IMR-90 (cell line): ENCODE data around the gene CATSPERZ. TPM values are rescaled to one million over a fixed set of nuclear protein-coding genes. Genes with fewer than 3 reads are reported as not detected.

Experiments
- ATAC-seq: fragments of 200-7000 bp; cut with Tn5 transposase; 2 replicates; pipeline ENCODE4 v1.9.1; 2020; ENCODE audit warnings: low read depth, mild to moderate bottlenecking, moderate library complexity
- BruUV-seq: library from RNA; stranded (reverse); fragments of 400-500 nt; replicated peaks from 2 replicates; lab custom pipeline; 2021; lab: Mats Ljungman, UMichigan
- CTCF ChIA-PET: fragments of 300-600 bp; formaldehyde crosslinking; extraction: SDS; loops from one replicate; lab custom pipeline; 2021; ENCODE audit warnings: antibody characterized with exemption; lab: Yijun Ruan, JAX
- POLR2A ChIA-PET: fragments of 300-600 bp; sonication (Branson Sonifier 250); formaldehyde crosslinking; loops from one replicate; lab custom pipeline; 2022; ENCODE audit warnings: antibody characterized with exemption; ENCODE audit not compliant: unreplicated experiment; lab: Charles Lee
- DNase-seq: peaks from one replicate; pipeline ENCODE4 v3.0.0; 2013
- H2AFZ ChIP-seq: replicated peaks from 2 replicates; pipeline ENCODE3; 2013; ENCODE audit warnings: low read length, mild to moderate bottlenecking; ENCODE audit not compliant: poor library complexity
- H2AK5ac ChIP-seq: 2 replicates; pipeline ENCODE4 v1.6.1; 2013; ENCODE audit warnings: low read depth, low read length, inconsistent platforms
- H2AK9ac ChIP-seq: replicated peaks from 2 replicates; pipeline ENCODE3; 2013; ENCODE audit warnings: mild to moderate bottlenecking, low read depth, low read length, moderate library complexity; ENCODE audit not compliant: poor library complexity
- H2BK120ac ChIP-seq: 2 replicates; pipeline ENCODE4 v1.6.1; 2013; ENCODE audit warnings: low read depth, low read length, inconsistent platforms
- H2BK15ac ChIP-seq: 3 replicates; pipeline ENCODE4 v1.6.1; 2013; ENCODE audit warnings: low read depth, low read length, inconsistent platforms
- H2BK20ac ChIP-seq: 2 replicates; pipeline ENCODE4 v1.6.1; 2013; ENCODE audit warnings: low read depth, mild to moderate bottlenecking, inconsistent platforms, low read length, moderate library complexity
- H2BK5ac ChIP-seq: 2 replicates; pipeline ENCODE4 v1.6.1; 2013; ENCODE audit warnings: mild to moderate bottlenecking, low read depth, low read length, inconsistent platforms; ENCODE audit not compliant: poor library complexity, severe bottlenecking
- H3K14ac ChIP-seq: replicated peaks from 2 replicates; pipeline ENCODE4 v1.6.1; 2013; ENCODE audit warnings: low read depth, low read length, inconsistent platforms
- H3K18ac ChIP-seq: 2 replicates; pipeline ENCODE4 v1.6.1; 2013; ENCODE audit warnings: low read depth, low read length, control low read depth
- H3K23ac ChIP-seq: 2 replicates; pipeline ENCODE4 v1.6.1; 2013; ENCODE audit warnings: low read depth, low read length, inconsistent platforms
- H3K27ac ChIP-seq: 2 replicates; pipeline ENCODE4 v1.5.1; 2013; ENCODE audit warnings: mild to moderate bottlenecking, control low read depth, low read length; ENCODE audit not compliant: insufficient read depth
- H3K27me3 ChIP-seq: 2 replicates; pipeline ENCODE4 v1.6.1; 2013; ENCODE audit warnings: low read length; ENCODE audit not compliant: control insufficient read depth, insufficient read depth
- H3K36me3 ChIP-seq: 2 replicates; pipeline ENCODE4 v1.6.1; 2013; ENCODE audit warnings: low read length, mixed read lengths; ENCODE audit not compliant: control insufficient read depth, insufficient read depth
- H3K4ac ChIP-seq: 2 replicates; pipeline ENCODE4 v1.6.1; 2013; ENCODE audit warnings: low read depth, low read length, inconsistent platforms
- H3K4me1 ChIP-seq: 2 replicates; pipeline ENCODE4 v1.6.1; 2013; ENCODE audit warnings: low read length, mixed read lengths; ENCODE audit not compliant: control insufficient read depth, insufficient read depth
- H3K4me2 ChIP-seq: 2 replicates; pipeline ENCODE4 v1.6.1; 2013; ENCODE audit warnings: low read depth, mild to moderate bottlenecking, control low read depth, low read length, moderate library complexity
- H3K4me3 ChIP-seq: 2 replicates; pipeline ENCODE4 v1.5.1; 2013; ENCODE audit warnings: low read depth, mild to moderate bottlenecking, control low read depth, low read length, moderate library complexity; ENCODE audit not compliant: insufficient read depth
- H3K56ac ChIP-seq: 2 replicates; pipeline ENCODE4 v1.6.1; 2013; ENCODE audit warnings: low read length, inconsistent platforms; ENCODE audit not compliant: insufficient read depth; ENCODE audit errors: extremely low read depth
- H3K79me1 ChIP-seq, 2 experiments: 2 replicates each; pipeline ENCODE4 v1.6.1; 2013; ENCODE audit warnings: low read length in 2 of 2, inconsistent platforms in 1 of 2, low read depth in 1 of 2
- H3K9ac ChIP-seq: 2 replicates; pipeline ENCODE4 v1.6.1; 2013; ENCODE audit warnings: low read depth, low read length, control low read depth
- H3K9me1 ChIP-seq: 2 replicates; pipeline ENCODE4 v1.6.1; 2013; ENCODE audit warnings: low read length, inconsistent platforms; ENCODE audit not compliant: insufficient read depth
- H3K9me3 ChIP-seq: 2 replicates; pipeline ENCODE4 v1.6.1; 2013; ENCODE audit warnings: low read length; ENCODE audit not compliant: control insufficient read depth, insufficient read depth
- H4K20me1 ChIP-seq: 2 replicates; pipeline ENCODE4 v1.6.1; 2013; ENCODE audit warnings: low read length, inconsistent platforms; ENCODE audit not compliant: insufficient read depth
- H4K5ac ChIP-seq: 2 replicates; pipeline ENCODE4 v1.6.1; 2013; ENCODE audit warnings: mild to moderate bottlenecking, low read depth, low read length, control low read depth
- H4K8ac ChIP-seq, 2 experiments: 2 replicates each; pipeline ENCODE4 v1.6.1; 2013; ENCODE audit warnings: low read depth in 2 of 2, low read length in 2 of 2, control low read depth in 1 of 2, inconsistent platforms in 1 of 2
- H4K91ac ChIP-seq: 2 replicates; pipeline ENCODE4 v1.6.1; 2013; ENCODE audit warnings: low read depth, low read length, inconsistent platforms; ENCODE audit not compliant: insufficient read depth
- BHLHE40 ChIP-seq: fragments of 150-350 bp; IDR thresholded peaks from 2 replicates; pipeline ENCODE4 v1.6.1; 2016; ENCODE audit warnings: mild to moderate bottlenecking, low read depth, low read length
- ELK1 ChIP-seq: fragments of 150-350 bp; IDR thresholded peaks from 2 replicates; pipeline ENCODE4 v1.6.1; 2016; ENCODE audit warnings: low read depth, mild to moderate bottlenecking, low read length, moderate library complexity, borderline replicate concordance
- WGBS, 2 experiments: methylation state at CpG; one replicate each; pipeline versions ENCODE4 v1.1.5 to v1.1.7; 2013; ENCODE audit warnings: missing lambda C conversion rate in 2 of 2; ENCODE audit not compliant: insufficient read length in 1 of 2; ENCODE audit errors: extremely low coverage in 2 of 2; 5-methylcytosine and 5-hydroxymethylcytosine counted together
- dilution Hi-C: fragments of 300-500 bp; cut with HindIII; formaldehyde crosslinking; loops from one replicate; pipeline ENCODE4 v1.14.3; 2018; ENCODE audit warnings: low sequenced_read_pairs; ENCODE audit not compliant: unreplicated experiment
- in situ Hi-C: fragments of 300-500 bp; cut with MboI; formaldehyde crosslinking; loops from 3 replicates; pipeline ENCODE4 v1.14.3; 2019; ENCODE audit warnings: low sequenced_read_pairs, inconsistent platforms, mixed read lengths
- intact Hi-C: fragments of 100-400 bp; cut with micrococcal nuclease; formaldehyde crosslinking; loops from 2 replicates; pipeline ENCODE4 v1.10.0; 2022
- polyA plus RNA-seq, 3 experiments: library from polyadenylated mRNA; depleted of rRNA; stranded (reverse); fragments of >200 nt; gene quantifications; 2 replicates each; pipeline ENCODE4 v1.2.3, GENCODE V29; 2012; ENCODE audit warnings: low replicate concordance in 1 of 3
- total RNA-seq: library from RNA; depleted of rRNA; stranded (reverse); fragments of >200 nt; gene quantifications from 2 replicates; pipeline ENCODE4 v1.2.3, GENCODE V29; 2012
- TF ChIP-seq, protein P1 (sequence below): fragments of 150-350 bp; IDR thresholded peaks from 2 replicates; pipeline ENCODE4 v1.6.1; 2017; ENCODE audit warnings: mild to moderate bottlenecking, antibody characterized with exemption, low read length, low read depth

Gene CATSPERZ
- total and polyA plus RNA-seq, 2 of the 4 experiments (the other 2 are of a cell fraction), result not detected

GRCh38 chr11:64255135-64256128 is 44.7 kb upstream of the CATSPERZ start:
- H4K20me1 ChIP-seq, result peaks cover 5% of the 10 kb centered on the region; the same call in 1 of the 2 replicates
- CTCF ChIA-PET, result interaction anchor here (0.6 kb wide), 1 partner anchor 553 kb away, joined by 3 read pairs; no protein-coding TSS in a partner anchor
- POLR2A ChIA-PET, result no interaction called here
- no peak overlapping the region for H3K56ac ChIP-seq
- dilution Hi-C loops, result no loop called here
- H2BK15ac ChIP-seq, result no peak overlapping the region
- H2AFZ ChIP-seq, result no peak overlapping the region
- no peak overlapping the region for H2BK20ac ChIP-seq
- no peak overlapping the region for H3K4me2 ChIP-seq
- H3K9me1 ChIP-seq, result no peaks in the 10 kb centered on the region
- no peaks in the 10 kb centered on the region for H3K9me3 ChIP-seq
- H3K36me3 ChIP-seq, result peaks cover 44% of the 10 kb centered on the region
- H3K27me3 ChIP-seq, result no peaks in the 10 kb centered on the region
- DNase-seq, result no peak
- H3K14ac ChIP-seq, result no peak overlapping the region
- TF ChIP-seq ELK1 (no peak), BHLHE40 (no peak)
- TF ChIP-seq, protein P1, sequence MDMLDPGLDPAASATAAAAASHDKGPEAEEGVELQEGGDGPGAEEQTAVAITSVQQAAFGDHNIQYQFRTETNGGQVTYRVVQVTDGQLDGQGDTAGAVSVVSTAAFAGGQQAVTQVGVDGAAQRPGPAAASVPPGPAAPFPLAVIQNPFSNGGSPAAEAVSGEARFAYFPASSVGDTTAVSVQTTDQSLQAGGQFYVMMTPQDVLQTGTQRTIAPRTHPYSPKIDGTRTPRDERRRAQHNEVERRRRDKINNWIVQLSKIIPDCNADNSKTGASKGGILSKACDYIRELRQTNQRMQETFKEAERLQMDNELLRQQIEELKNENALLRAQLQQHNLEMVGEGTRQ, result no peak
- no peak overlapping the region for H2BK120ac ChIP-seq
- intact Hi-C loops, result no loop called here
- in situ Hi-C loops, result no loop called here
- H3K4ac ChIP-seq, result no peak overlapping the region
- H4K8ac ChIP-seq, result no peak overlapping the region
- no peak overlapping the region for H3K9ac ChIP-seq
- no peak for ATAC-seq
- H2BK5ac ChIP-seq, result no peak overlapping the region
- no peak overlapping the region for H4K5ac ChIP-seq
- H3K23ac ChIP-seq, result no peak overlapping the region
- no TSS peak for BruUV-seq
- H2AK5ac ChIP-seq, result no peak overlapping the region
- no peak overlapping the region for H4K91ac ChIP-seq
- no peak overlapping the region for H3K4me3 ChIP-seq
- H3K18ac ChIP-seq, result no peak overlapping the region
- peaks cover 14 to 75% of the 10 kb centered on the region in 2 experiments for H3K79me1 ChIP-seq
- H3K4me1 ChIP-seq, result peaks cover 10% of the 10 kb centered on the region
- H2AK9ac ChIP-seq, result no peak overlapping the region
- H3K27ac ChIP-seq, result no peak overlapping the region
- WGBS, 2 experiments, result 90% methylated on average over 8 of the region's 35 CpGs; no CpG with 5 or more reads in 1 of the 2 experiments
